H1 (cell line): ENCODE data around the gene SPAG5. TPM values are rescaled to one million over a fixed set of nuclear protein-coding genes. Genes with fewer than 3 reads are reported as not detected.

ENCODE experiments used
- polyA plus RNA-seq, 7 experiments: library from polyadenylated mRNA; depleted of rRNA in 3 of 7; stranded (reverse) in 5 of 7; unstranded in 2 of 7; fragments of >200 nt in 5 of 7; fragments of 200-250 nt in 2 of 7; gene quantifications; 1 replicate in 5 of 7; 2 replicates in 1 of 7; 4 replicates in 1 of 7; pipeline versions ENCODE4 v1.2.1 to v1.2.3, GENCODE V29; 2011 to 2013; ENCODE audit warnings: missing spikeins in 2 of 7, mixed read lengths in 2 of 7
- total RNA-seq: library from RNA; stranded (reverse); fragmentation: NEBNext Ultra II Directional; extraction: Animal tissue kit (Norgen Biotek cat#: 25700); gene quantifications from 2 replicates; pipeline ENCODE4 v1.2.1, GENCODE V29; 2021

SPAG5 gene
- total and polyA plus RNA-seq, 2 of the 8 experiments (the other 6 are each of a cell fraction or from before 2014, with no cell fraction given): 57.1 to 129 TPM

Other genes starting within 250 kb of the SPAG5 start
- 74.0 and 75.3 TPM in 2 replicates for gene POLDIP2, start 241.5 kb downstream of the SPAG5 start, total RNA-seq
- 76.1 and 92.3 TPM in 2 replicates for gene POLDIP2, start 241.5 kb downstream of the SPAG5 start, polyA plus RNA-seq (2011; rRNA removed)
- not detected in 2 replicates for gene SEBOX, start 233.8 kb downstream of the SPAG5 start, total RNA-seq
- gene SEBOX, start 233.8 kb downstream of the SPAG5 start, polyA plus RNA-seq (2011; rRNA removed): not detected in 2 replicates
- not detected in 2 replicates for gene VTN, start 228.7 kb downstream of the SPAG5 start, total RNA-seq
- 0.18 and 0.38 TPM in 2 replicates for gene VTN, start 228.7 kb downstream of the SPAG5 start, polyA plus RNA-seq (2011; rRNA removed)
- 6.5 and 9.2 TPM in 2 replicates for gene SARM1, start 227.3 kb downstream of the SPAG5 start, total RNA-seq
- 5.8 and 6.1 TPM in 2 replicates for gene SARM1, start 227.3 kb downstream of the SPAG5 start, polyA plus RNA-seq (2011; rRNA removed)
- 7.1 and 8.7 TPM in 2 replicates for gene SLC46A1, start 192.8 kb downstream of the SPAG5 start, total RNA-seq
- 5.3 and 5.9 TPM in 2 replicates for gene SLC46A1, start 192.8 kb downstream of the SPAG5 start, polyA plus RNA-seq (2011; rRNA removed)
- not detected in 2 replicates for gene SLC13A2, start 125.4 kb downstream of the SPAG5 start, total RNA-seq
- gene SLC13A2, start 125.4 kb downstream of the SPAG5 start, polyA plus RNA-seq (2011; rRNA removed): not detected in 2 replicates
- not detected in 2 replicates for gene FOXN1, start 92.7 kb downstream of the SPAG5 start, total RNA-seq
- not detected in 2 replicates for gene FOXN1, start 92.7 kb downstream of the SPAG5 start, polyA plus RNA-seq (2011; rRNA removed)
- 43.5 and 44.1 TPM in 2 replicates for gene UNC119, start 46.4 kb downstream of the SPAG5 start, total RNA-seq
- gene UNC119, start 46.4 kb downstream of the SPAG5 start, polyA plus RNA-seq (2011; rRNA removed): 94.4 and 122 TPM in 2 replicates
- gene PIGS, start 27.5 kb downstream of the SPAG5 start, total RNA-seq: 47.4 and 50.6 TPM in 2 replicates
- 44.3 and 72.7 TPM in 2 replicates for gene PIGS, start 27.5 kb downstream of the SPAG5 start, polyA plus RNA-seq (2011; rRNA removed)
- gene ALDOC, start 22.1 kb downstream of the SPAG5 start, total RNA-seq: 51.3 and 51.6 TPM in 2 replicates
- gene ALDOC, start 22.1 kb downstream of the SPAG5 start, polyA plus RNA-seq (2011; rRNA removed): 103 and 134 TPM in 2 replicates
- gene RSKR, start 15.2 kb upstream of the SPAG5 start, total RNA-seq: 21.1 and 24.1 TPM in 2 replicates
- 26.9 and 28.5 TPM in 2 replicates for gene RSKR, start 15.2 kb upstream of the SPAG5 start, polyA plus RNA-seq (2011; rRNA removed)
- 123 and 140 TPM in 2 replicates for gene BLTP2, start 46.1 kb upstream of the SPAG5 start, total RNA-seq
- 80.9 and 94.9 TPM in 2 replicates for gene BLTP2, start 46.1 kb upstream of the SPAG5 start, polyA plus RNA-seq (2011; rRNA removed)
- 43.6 and 44.8 TPM in 2 replicates for gene SDF2, start 62.9 kb upstream of the SPAG5 start, total RNA-seq
- 48.0 and 65.4 TPM in 2 replicates for gene SDF2, start 62.9 kb upstream of the SPAG5 start, polyA plus RNA-seq (2011; rRNA removed)
- gene SUPT6H, start 63.2 kb upstream of the SPAG5 start, total RNA-seq: 59.9 and 62.4 TPM in 2 replicates
- gene SUPT6H, start 63.2 kb upstream of the SPAG5 start, polyA plus RNA-seq (2011; rRNA removed): 32.0 and 35.7 TPM in 2 replicates
- 17.8 and 21.2 TPM in 2 replicates for gene PROCA1, start 112.9 kb upstream of the SPAG5 start, total RNA-seq
- 26.3 and 42.3 TPM in 2 replicates for gene PROCA1, start 112.9 kb upstream of the SPAG5 start, polyA plus RNA-seq (2011; rRNA removed)
- 236 and 237 TPM in 2 replicates for gene RAB34, start 118.8 kb upstream of the SPAG5 start, total RNA-seq
- 305 and 317 TPM in 2 replicates for gene RAB34, start 118.8 kb upstream of the SPAG5 start, polyA plus RNA-seq (2011; rRNA removed)
- gene RPL23A, start 121.0 kb upstream of the SPAG5 start, total RNA-seq: 2,145 and 2,163 TPM in 2 replicates
- gene RPL23A, start 121.0 kb upstream of the SPAG5 start, polyA plus RNA-seq (2011; rRNA removed): 884 and 1,227 TPM in 2 replicates
- 40.7 and 45.3 TPM in 2 replicates for gene TLCD1, start 127.2 kb upstream of the SPAG5 start, total RNA-seq
- gene TLCD1, start 127.2 kb upstream of the SPAG5 start, polyA plus RNA-seq (2011; rRNA removed): 101 and 128 TPM in 2 replicates
- gene NEK8, start 129.8 kb upstream of the SPAG5 start, total RNA-seq: 14.9 and 16.8 TPM in 2 replicates
- 23.3 and 23.4 TPM in 2 replicates for gene NEK8, start 129.8 kb upstream of the SPAG5 start, polyA plus RNA-seq (2011; rRNA removed)
- gene TRAF4, start 145.0 kb upstream of the SPAG5 start, total RNA-seq: 167 TPM in 2 replicates
- gene TRAF4, start 145.0 kb upstream of the SPAG5 start, polyA plus RNA-seq (2011; rRNA removed): 170 and 282 TPM in 2 replicates
- gene FAM222B, start 243.8 kb upstream of the SPAG5 start, total RNA-seq: 81.7 and 86.6 TPM in 2 replicates
- 42.1 and 63.9 TPM in 2 replicates for gene FAM222B, start 243.8 kb upstream of the SPAG5 start, polyA plus RNA-seq (2011; rRNA removed)